Epithelial cell of esophagus (primary cell): ENCODE results near the gene PIK3R3.

ENCODE experiments used
- DNase-seq: peaks from one replicate; pipeline ENCODE4 v3.0.0; 2010; ENCODE audit warnings: low read depth
- H3K4me3 ChIP-seq: 2 replicates; pipeline ENCODE4 v1.5.1; 2011; ENCODE audit warnings: mild to moderate bottlenecking, low read length, control low read depth
- CTCF ChIP-seq: IDR thresholded peaks from 2 replicates; pipeline ENCODE4 v1.5.1; 2011; ENCODE audit warnings: low read depth, mild to moderate bottlenecking, low read length, control low read depth, inconsistent platforms; ENCODE audit not compliant: insufficient read depth; ENCODE audit errors: missing control alignments

Gene PIK3R3

GRCh38 chr1:46168477-46168876, 36.0 kb upstream of the PIK3R3 start:
- no peak overlapping the region for H3K4me3 ChIP-seq
- DNase-seq: no peak
- no peak for TF ChIP-seq CTCF

GRCh38 chr1:46166521-46167462, 34.4 kb upstream of the PIK3R3 start:
- DNase-seq: no peak
- no peak for TF ChIP-seq CTCF
- peak overlapping the region; percentile 41 for H3K4me3 ChIP-seq

- H3K4me3 ChIP-seq: no peak overlapping the region
- TF ChIP-seq CTCF: no peak
- DNase-seq: no peak
These were observed 27.8 kb upstream of the PIK3R3 start for GRCh38 chr1:46160212-46160611.

GRCh38 chr1:46159516-46159915, 27.1 kb upstream of the PIK3R3 start:
- no peak for TF ChIP-seq CTCF
- H3K4me3 ChIP-seq: no peak overlapping the region
- DNase-seq: no peak

- no peak overlapping the region for H3K4me3 ChIP-seq
- no peak for DNase-seq
- TF ChIP-seq CTCF: no peak
These were observed 26.2 kb upstream of the PIK3R3 start for GRCh38 chr1:46158312-46159281.

- no peak for TF ChIP-seq CTCF
- no peak for DNase-seq
- H3K4me3 ChIP-seq: no peak overlapping the region
These were observed 25.5 kb upstream of the PIK3R3 start for GRCh38 chr1:46157916-46158311.
